Measurements from ENCODE around the gene KIAA2012.
A peak's percentile ranks its signal among the peaks of the same experiment; 100 is the strongest.

The KIAA2012 gene

DNA sequence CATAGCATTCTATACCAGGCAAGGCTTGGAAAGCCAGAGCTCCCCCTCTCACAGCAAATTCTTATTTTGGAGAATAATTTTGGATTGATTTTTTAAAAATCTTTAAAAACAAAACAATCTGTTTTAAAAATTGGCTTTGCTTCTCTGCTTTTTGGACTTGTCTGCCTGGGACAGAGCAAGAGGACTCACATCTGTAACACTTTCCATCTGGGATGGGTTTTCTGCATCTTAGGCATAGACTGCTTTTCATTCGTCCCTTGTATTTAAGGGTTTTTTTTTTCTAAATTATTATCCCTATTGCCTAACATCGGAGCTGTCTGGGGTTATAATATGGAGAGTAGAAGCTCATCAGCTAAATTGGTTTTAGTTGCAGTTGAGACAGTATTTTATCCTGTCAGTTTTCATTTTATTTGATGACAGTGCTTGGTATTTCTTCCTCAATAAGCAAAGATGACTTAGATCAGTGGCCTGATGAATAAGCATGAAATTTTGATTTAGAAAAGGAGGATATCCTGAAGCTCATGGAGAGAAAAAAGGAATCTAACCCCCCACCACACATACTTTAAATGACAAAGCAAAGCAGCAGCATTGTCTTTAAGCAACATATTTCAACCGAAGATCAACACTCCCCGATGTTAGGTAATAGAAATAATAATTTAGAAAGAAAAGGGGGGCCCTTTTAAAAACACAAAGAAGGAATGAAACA is 41.7 kb upstream of the KIAA2012 start:
- H3K4me3 ChIP-seq (replicated peaks in 1 of 2; ENCODE audit: low read depth in 2 of 2, low read length in 2 of 2) = no peak overlapping the region
- TF ChIP-seq, protein P1, sequence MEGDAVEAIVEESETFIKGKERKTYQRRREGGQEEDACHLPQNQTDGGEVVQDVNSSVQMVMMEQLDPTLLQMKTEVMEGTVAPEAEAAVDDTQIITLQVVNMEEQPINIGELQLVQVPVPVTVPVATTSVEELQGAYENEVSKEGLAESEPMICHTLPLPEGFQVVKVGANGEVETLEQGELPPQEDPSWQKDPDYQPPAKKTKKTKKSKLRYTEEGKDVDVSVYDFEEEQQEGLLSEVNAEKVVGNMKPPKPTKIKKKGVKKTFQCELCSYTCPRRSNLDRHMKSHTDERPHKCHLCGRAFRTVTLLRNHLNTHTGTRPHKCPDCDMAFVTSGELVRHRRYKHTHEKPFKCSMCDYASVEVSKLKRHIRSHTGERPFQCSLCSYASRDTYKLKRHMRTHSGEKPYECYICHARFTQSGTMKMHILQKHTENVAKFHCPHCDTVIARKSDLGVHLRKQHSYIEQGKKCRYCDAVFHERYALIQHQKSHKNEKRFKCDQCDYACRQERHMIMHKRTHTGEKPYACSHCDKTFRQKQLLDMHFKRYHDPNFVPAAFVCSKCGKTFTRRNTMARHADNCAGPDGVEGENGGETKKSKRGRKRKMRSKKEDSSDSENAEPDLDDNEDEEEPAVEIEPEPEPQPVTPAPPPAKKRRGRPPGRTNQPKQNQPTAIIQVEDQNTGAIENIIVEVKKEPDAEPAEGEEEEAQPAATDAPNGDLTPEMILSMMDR (IDR thresholded peaks at IDR 0.05; ENCODE audit: low read depth, low read length) = no peak
- no peak for DNase-seq (ENCODE audit: low read depth in 2 of 2)

- TF ChIP-seq, protein P1 (IDR thresholded peaks at IDR 0.05; ENCODE audit: low read depth, low read length) = no peak
- peak; percentile 12 to 23 for DNase-seq (ENCODE audit: low read depth in 2 of 2)
These were observed 40.2 kb upstream of the KIAA2012 start for GRCh38 chr2:202032846-202033316.

GRCh38 chr2:202033317-202034248 is 39.5 kb upstream of the KIAA2012 start, which contains the start of gene FZD7:
FZD7 (plus strand) TSS chr2:202033855; CDS start chr2:202034648, 793 bp downstream.
- peak within 1 kb of the TSS; percentile 57 to 62 for H3K4me3 ChIP-seq (replicated peaks in 1 of 2; ENCODE audit: low read depth in 2 of 2, low read length in 2 of 2)
- TF ChIP-seq, protein P1 (IDR thresholded peaks at IDR 0.05; ENCODE audit: low read depth, low read length) = peak; percentile 14
- DNase-seq (ENCODE audit: low read depth in 2 of 2) = peak; percentile 85 to 93

More at GRCh38 chr2:202032846-202033316, 40.2 kb upstream of the KIAA2012 start:
- peak overlapping the region; percentile 57 to 61 for H3K4me3 ChIP-seq (replicated peaks in 1 of 2; ENCODE audit: low read depth in 2 of 2, low read length in 2 of 2)

- TF ChIP-seq, protein P1 (IDR thresholded peaks at IDR 0.05; ENCODE audit: low read depth, low read length) = no peak
- H3K4me3 ChIP-seq (replicated peaks in 1 of 2; ENCODE audit: low read depth in 2 of 2, low read length in 2 of 2) = peak overlapping the region; percentile 55 to 62
- peak; percentile 26 to 28 for DNase-seq (ENCODE audit: low read depth in 2 of 2)
These were observed 38.6 kb upstream of the KIAA2012 start for GRCh38 chr2:202034249-202035088.

GRCh38 chr2:202035089-202035940 is 37.7 kb upstream of the KIAA2012 start:
- peak; percentile 22 to 68 for DNase-seq (ENCODE audit: low read depth in 2 of 2)
- TF ChIP-seq, protein P1 (IDR thresholded peaks at IDR 0.05; ENCODE audit: low read depth, low read length) = peak; percentile 27
- peak overlapping the region; percentile 55 to 62 for H3K4me3 ChIP-seq (replicated peaks in 1 of 2; ENCODE audit: low read depth in 2 of 2, low read length in 2 of 2)

Measured in cardiac fibroblast (primary cell).